Cortex of kidney (tissue), 1 donor: Measurements from ENCODE around the gene EPB41L2.

Source experiments
- DNase-seq: peaks from one replicate; lab custom pipeline; 2025; lab: John Stamatoyannopoulos, UW

EPB41L2 gene

DNA sequence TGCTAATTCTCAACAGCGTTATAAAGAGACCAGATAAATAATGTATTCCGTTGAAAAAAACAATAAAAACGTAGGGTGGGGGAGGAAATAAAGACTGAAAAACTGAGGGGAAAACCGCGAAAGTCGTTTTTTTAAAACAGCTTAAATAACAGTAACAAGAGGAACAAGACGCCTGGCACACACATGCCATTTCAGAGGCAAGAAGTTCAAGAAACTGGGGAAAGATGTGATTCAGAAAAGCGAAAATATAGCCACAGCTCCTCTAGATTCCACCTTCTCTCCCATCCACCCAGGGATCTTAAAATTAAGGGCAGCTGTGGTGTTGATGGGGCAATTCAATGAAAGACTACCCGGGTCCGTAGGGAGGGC is 1.3 kb downstream of the EPB41L2 start:
- DNase-seq: no peak

DNA sequence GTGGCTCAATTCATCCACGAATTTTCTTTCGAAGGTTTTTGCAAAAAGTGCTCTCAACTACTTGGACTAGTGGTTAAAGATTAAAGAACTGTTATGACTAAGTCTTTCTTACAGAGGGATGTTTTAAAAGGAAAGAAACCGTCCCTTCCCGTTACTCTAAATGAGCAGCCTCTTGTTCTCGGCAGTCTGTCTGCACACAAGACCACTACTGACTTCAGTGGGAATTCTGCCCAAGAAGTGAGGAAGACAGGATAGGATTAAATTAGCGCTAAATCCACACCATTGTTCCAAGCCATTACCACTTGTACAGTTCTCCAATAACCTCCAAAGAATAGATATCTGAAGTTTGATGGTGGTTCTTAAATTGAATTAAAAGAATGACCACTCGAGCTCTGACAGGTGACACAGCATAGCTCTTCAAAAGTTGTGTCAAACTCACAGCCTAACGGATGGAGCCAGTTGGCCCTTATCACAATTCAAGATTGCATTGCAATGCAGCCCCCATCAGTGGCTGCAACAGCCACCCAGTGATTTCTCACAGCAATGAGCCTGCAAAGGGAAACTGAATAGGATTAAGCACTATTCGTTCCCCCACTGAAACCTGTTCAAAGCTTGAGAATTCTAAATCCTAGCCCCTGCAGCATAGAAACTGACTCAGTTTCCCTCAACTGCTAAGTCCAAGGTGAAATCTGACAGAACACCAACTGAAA is 1.8 kb downstream of the EPB41L2 start:
- DNase-seq: no peak

DNA sequence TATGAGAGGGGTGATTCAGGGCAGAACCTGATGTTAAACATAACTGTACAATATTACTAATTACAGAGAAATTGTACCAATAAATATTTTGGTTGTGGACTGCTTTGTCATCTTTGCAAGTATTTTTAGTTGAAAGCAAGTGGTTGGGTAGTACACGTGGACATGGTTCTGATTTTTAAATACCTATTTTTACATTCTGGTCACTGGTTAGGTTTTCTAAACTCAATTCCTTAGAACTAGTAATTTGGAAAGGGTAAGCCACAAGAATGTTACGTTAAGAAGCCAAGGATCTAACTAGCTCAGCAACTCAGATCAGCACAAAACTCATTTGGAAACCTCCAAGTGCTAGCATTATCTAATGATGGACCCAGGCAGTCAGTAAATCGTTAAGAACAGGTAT is 2.7 kb downstream of the EPB41L2 start:
- no peak for DNase-seq

DNA sequence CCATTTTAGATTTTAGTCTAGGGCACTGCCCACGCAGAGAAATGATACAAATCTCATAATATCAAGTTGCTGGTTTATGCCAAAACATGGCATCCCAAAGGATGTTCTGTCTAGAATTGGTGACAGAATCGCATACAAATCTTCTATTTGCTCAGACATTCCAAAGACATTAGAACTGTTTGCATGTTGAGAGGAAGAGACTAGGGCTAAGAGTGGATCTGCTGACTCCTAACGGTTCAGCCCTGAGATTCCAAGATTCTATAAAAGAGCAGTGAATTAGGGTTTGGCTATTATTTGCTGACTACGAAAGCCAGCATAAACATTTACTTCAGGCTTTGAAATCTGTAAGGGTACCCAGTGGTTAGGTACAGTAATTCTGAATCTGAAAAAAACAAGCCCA is 3.6 kb downstream of the EPB41L2 start:
- DNase-seq: no peak

DNA sequence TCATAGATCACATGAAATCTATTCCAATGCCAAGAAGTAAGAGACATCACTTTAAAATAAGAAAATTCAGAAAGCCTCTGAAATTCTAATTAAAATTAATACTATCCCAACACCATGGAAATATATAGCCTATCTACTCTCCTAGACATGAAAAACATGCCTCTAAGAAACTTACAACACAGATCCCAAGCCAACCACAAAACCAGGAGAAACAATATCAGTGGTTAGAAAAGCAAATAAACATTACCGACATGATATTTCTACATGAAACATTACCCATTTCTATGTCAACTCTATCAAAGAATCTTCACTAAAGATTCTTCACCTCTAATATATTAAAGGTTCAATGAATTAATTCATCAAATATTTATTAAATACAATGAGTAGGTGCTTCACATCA is 4.8 kb downstream of the EPB41L2 start:
- DNase-seq: no peak

DNA sequence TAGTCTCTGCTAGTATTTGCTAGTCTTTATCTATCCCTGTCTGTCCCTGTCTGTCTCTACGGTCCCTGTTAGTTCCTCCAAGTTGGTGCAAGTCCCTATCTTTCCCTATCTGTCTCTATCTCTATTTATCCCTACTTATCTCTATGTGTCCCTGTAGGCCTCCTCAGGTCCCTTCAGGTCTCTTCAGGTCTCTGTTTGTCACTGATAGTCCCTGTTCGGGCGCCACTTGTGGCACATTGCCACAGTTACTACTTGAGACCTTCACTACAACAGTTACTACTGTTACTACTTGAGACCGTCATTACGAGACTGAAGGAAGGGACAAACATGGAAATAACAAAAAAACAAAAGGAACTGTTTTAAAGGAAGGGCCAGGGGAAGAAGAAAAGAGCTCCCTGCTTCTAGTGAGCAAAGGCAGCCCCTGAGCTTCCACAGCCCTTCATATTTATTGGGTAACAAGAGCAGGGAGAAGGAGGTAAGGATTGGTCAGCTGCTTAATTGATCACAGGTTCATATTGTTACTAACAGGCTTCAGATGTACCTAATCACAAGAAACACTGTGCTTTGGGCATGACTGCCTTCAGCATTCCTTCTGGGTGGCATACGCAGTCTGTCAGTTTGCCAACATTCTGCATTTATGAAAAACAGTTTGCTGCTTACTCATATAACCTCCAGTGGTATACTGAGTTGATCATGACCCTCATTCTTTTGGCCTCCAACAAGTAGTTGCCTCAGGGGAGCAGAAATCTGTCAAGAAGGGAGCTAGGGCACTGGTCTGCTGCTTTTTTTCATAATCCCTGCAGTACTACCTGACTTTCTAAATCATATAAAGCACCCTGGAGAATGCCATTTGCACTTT is 8.4 kb downstream of the EPB41L2 start:
- DNase-seq: no peak

DNA sequence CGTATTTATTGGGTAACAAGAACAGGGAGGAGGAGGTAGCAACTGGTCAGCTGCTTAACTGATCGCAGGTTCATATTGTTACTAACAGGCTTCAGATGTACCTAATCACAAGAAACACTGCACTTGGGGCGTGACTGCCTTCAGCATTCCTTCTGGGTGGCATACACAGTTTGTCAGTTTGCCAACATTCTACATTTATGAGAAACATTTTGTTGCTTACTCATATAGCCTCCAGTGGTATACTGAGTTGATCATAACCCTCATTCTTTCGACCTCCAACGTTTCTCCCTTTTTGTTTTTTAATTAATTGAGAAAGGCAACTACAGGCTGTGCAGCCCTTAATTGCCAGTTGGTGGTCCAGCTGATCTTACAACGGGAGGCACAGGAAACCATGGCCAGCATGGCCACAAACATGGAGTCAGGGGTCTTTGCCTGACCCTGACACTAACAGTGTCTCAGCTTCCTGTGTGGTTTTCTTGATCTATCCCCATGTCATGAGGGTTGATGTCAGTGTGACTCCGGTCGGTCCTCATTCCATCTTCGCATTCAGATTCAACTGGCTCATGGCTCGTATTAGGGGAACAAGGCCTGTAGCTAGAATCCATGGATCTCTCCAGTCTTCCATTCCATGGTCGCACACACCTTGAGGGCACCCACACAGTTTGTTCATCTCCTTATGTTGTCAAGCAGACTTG is 9.4 kb downstream of the EPB41L2 start:
- no peak for DNase-seq

DNA sequence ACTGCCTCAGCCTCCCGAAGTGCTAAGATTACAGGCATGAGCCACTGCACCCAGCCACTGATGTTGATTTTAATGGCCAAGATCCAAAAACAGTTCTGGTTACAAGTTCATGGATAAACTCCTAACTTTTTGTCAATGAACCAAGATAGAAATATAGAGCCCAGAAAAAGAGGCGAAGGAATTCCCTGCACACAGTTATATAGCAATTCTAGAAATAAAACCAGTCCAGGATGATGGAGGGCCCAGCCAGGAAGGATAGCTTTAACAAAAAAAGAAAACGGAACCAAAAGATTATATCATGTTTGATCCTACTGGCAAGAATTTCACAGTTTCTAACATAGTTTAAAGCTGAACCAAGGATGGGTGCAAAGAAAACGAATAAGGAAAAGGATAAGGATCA is 10.9 kb downstream of the EPB41L2 start:
- no peak for DNase-seq

DNA sequence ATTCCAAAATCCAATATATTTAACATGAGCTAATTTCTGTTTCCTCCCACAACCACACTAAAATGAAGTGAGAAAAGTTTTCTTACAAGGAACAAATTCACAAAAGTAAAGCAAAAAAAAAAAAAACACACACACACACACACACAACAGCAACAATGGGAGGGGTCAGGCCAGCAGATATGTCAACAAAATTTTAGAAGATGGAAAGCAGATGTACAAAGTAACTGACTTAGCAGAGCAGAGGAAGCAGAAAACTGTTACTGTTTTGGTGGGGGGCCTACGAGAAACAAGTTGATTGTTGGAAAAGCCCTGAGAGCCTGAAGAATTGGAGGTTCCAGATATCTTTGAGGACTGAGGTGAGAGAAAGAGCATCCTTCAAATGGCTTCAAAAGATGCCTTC is 11.7 kb downstream of the EPB41L2 start:
- DNase-seq: no peak

DNA sequence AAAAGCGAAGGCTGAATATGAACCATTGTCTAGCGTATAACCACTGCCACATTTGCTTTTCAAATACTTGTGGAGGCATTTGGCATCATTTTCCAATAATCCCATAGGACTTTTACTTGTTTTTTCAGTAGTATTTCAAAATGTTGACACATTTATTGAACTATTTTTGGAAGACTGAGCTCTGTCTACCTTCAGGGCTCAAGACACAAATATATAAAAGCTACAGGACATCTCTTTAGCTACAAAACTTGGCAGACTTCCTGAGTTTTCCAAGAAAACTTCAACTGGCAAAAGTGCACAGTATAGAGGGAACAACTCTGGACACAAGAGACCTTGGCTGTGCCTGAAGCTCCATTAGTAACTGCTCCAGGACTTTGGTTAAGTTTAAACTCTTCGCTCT is 13.4 kb downstream of the EPB41L2 start:
- no peak for DNase-seq

DNA sequence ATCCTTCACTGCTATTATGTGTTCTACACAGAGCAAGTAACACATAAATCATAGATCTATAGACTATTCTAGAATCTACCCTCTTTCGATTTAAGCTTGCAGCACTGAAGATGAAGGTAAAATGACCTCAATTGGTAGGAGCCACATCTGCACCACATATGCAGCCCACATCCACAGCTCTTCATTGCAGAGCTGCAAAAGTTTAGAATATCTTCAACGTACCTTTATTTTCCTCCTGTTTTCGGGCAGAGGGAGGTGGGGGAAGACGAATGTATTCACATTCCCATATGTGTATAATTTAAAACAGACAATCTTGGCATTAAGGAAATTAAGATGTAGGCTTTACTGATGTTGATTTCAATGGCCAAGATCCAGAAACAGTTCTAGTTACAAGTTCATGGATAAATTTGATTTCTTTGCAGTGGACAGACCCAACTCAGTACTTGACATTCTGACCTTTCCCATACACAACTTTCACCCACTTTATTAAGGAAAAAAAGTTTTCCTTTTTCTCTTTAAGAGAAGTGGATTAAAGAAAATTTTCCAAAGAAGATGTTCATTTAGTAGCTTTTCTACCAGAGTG is 14.0 kb downstream of the EPB41L2 start:
- DNase-seq: no peak

DNA sequence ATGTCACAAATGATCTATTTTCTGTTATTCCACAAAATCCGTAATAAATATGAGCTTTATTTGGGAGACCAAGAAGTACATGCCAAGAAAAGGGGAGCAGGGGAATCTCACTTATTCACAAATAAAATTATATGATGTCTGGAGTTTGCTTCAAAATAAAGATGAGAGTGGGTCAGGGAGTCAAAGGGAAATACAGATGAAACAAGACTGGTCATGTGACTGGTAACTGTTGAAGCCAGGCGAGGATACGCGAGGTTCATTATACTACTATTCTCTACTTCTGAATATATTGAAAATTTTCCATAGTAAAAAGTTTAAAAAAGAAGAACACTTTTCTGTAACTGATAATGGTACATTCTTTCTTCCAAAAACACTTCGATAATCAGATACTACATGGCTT is 14.6 kb downstream of the EPB41L2 start:
- DNase-seq: no peak

DNA sequence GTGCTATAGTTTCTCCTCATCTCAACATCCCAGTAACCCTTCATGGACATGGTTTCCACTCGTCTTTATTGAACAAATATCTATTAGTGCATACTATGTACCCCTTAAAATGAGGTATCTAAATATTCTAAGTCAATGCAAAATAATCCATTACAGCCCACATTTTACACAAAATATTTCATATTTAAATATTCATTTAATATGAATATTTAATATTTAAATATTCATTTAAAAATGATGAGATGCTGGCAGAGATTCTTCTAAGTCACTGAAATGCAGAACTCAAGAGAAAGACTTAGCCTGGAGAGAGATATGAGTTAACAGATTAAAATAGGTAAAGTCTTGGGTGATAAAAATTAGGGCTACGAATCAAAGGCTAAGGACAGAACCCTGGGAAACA is 17.9 kb downstream of the EPB41L2 start:
- DNase-seq: no peak

DNA sequence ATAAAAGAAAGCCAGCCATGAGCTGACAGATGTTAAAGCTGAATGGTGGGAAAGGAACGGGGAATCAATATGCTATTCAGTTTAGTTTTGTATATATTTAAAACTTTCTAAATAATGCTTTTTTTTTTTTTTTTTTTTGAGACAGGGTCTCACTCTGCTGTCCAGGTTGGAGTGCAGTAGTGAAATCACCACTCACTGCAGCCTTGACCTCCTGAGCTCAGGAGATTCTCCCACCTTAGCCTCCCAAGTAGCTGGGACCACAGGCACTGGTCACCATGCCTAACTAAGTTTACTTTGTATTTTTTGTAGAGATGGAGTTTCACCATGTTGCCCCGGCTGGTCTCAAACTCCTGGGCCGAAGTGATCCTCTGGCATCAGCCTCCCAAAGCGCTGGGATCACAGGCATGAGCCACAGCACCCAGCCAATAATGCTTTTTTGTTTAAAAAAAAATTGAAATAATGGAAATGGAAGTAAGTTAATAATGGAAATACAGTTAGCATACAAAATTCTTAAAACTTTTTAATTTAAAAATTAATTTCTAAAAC is 19.1 kb downstream of the EPB41L2 start:
- no peak for DNase-seq

DNA sequence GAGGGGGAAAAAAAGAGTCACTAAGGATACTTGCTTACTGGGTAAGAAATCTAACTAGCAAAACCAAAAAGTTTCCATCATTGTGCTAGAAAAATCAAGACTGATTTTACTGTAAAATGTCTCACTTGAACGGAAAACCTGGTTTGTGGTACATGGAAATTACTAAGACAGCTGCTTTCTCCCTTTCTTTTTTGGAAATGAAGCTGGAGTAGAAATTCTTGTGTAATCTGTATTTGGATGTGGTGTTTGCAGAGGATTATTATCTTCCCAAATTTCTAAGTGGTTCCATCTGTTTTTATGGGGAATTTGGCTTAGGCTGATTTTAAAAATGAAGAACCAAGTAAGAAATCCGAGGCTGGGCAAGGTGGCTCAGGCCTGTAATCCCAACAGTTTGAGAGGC is 20.4 kb downstream of the EPB41L2 start:
- DNase-seq: no peak

DNA sequence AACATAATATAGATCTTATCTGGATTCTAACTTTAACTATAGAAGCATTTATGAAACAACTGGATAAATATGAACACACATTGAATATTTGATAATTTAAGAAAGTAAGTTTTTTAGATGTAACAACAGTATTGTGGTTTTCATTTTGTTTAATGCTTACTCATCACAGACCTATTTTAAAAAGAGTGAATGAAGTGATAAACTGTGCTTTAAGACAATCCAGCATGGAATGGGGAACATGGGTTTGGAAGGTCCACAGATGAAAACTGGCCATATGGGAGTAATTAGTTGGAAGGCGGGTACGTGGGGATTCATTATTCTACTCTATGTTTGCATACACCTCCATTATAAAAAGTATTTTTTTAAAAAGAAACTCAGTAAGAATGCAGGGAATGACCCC is 21.2 kb downstream of the EPB41L2 start:
- DNase-seq: no peak

DNA sequence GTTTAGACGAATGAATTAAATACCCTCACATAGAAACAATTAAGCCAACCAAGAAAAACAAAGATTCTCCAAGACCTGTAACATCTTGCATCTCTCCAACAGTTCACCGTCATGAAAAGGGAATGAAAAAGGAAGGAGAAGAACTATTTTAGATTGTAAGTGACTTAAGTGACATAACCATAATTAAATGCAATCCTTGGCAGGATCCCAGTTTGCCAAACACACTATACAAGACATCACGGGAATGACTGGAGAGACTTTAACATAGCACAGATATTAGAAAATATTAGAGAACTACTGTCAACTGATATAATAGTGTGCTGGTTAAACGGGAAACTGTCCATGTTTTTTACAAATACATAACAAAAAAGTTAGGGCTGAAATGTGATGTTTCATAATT is 22.2 kb downstream of the EPB41L2 start:
- DNase-seq: no peak

DNA sequence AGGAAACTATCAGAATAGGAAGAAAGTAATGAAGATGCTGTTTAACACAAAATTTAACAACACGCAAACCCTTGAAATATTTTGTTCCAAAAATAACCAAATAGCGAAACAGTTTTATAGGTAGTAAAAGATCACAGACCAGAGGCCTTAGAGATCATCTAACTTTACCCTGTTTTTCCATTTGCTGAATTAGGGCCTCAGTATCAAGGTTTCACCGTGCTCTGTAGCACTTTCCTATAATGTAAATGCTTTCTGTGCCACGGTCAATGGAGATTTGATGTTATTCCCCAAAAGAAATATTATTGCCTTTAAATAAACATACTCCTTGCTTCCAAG is 23.7 kb downstream of the EPB41L2 start:
- no peak for DNase-seq

DNA sequence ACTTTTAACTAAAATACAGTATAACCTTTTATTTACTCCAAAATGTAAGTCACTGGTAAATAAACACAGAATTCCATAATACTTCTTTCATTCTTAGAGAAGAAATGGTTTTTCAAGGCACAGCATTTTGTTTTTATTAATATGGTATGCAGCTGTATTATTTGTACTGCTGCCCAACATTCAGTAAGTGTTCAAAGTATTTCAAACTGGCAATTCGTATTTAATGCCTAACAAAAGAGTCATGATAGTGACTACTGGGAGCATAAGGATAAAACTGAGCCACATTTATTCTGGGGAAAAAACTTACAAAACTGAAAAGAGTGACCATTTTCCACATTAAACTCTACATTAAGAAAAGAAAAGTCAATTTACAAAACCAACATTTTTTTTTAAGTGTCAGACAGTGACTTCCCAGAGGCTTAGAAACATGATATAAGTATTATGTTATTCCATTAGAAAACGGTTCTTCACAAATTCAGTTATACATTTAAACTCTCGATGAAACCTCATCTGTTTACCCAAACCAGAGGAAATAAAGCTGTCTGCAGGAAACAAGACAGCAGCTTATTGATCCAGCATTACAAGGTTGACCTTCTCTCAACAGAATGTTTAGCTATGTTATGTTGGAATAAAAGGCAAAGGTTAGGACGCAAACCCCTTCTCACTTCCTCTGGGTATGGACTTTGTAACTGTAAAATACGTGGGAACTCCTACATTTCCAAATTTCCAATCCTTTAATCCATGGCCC is 24.3 kb downstream of the EPB41L2 start:
- DNase-seq: no peak

DNA sequence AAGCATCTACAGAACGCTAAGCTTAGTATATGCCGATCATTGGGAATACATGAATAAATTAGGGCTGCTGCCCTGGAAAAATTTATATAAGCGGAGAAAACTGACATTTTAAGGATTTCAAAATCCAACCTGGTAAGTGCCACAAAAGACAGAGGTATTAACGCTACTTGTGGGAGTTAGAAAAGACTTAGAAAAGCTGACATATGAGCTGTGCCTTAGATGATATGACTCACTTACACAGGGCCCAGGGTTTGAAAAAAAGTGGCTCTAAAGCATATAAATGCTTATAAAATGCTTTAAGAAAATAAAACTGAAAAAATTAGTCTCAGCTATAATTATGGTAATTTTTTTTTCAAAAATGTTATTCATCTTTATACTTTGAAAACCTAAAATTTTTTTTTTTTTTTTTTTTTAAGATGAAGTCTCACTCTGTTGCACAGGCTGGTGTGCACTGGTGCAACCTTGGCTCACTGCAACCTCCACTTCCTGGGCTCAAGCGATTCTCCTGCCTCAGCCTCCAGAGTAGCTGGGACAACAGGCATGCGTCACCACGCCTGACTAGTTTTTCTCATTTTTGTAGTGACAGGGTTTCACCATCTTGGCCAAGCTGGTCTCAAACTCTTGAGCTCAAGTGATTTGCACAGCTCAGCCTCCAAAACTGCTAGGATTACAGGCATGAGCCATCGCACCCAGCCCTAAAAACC is 25.7 kb downstream of the EPB41L2 start:
- no peak for DNase-seq

DNA sequence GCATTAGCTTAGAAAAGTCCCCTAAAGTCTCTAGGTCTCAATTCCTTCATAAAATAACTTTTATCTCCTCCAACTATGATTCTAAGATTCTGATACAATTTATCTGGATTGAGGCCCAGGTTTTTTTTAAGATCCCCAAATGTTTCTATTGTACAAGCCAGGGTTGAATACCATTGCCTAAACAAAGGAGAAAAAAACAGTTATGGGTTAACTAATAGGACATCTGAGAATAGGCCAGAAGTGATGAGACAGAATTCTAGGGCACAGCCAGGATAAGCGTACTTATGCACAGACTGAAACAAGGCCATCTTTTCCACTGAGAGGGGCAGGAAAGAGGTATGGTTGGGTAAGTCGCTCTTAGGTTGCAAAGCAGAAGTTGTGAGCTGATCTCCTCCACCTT is 26.4 kb downstream of the EPB41L2 start:
- DNase-seq: no peak
